NCI-H1092 treated with DMSO at 0.1 percent for 48 hours (cell line): Measurements from ENCODE around the gene ADARB2.

Experiments used
- DNase-seq: peaks from one replicate; lab custom pipeline; 2025; lab: John Stamatoyannopoulos, UW

The ADARB2 gene

DNA sequence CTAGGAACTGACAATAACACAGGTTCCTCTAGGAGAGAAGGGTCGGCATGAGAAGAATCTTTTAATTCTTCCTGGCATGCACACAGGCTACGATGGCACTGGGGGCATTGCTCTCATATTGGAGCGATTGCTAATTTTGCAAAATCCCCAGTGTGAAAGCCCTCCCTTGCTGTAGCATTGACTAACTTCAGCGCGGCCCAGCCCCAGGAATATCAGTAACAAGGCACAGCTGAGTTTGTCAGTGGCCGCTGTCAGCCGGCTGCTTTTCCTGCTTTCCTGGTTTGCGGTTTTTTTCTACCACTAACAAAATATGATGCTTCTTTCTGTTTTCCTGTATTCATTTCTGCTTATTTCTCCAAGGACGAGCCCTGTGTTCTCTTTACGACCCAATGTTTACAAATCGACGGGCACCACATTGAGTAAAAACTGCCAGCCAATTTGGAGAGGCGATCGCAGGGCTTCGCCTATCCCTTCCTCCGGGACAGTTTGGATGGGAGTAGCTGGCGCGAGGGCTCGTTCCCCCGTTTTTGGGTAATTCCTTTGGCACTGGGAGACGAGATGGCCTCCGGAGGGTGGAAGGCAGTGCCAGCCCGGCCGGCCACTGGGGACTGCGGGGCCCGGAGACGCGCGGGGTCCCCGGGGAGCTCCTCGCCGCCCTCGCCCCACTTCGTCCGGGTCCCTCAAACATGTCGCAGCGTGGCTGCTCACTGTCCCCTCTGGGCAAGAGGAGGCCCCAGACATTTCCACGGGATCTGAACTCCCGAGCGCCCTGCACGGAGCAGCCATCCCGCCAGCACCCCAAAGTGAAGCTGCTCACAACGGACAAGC is 967 bp downstream of the ADARB2 start:
- DNase-seq: peak; percentile 58

DNA sequence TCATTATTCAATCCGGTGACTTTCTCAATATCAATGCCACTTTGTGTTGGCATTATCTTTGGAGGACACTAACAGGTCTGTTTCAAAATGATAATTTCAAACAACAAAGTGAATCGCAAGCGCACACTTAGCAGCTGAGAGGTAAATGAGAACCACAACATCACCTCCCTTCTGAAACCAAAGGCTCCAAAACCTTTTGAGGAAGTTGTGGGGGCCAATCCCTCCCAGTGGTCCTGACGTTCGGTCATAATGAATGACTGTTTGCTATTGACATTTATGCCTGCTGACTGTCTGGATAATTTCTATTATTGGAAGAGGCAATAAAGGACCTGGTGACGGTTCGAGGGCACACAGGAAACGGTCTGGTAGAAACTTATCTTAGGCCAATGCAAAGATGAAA is 1.8 kb downstream of the ADARB2 start:
- DNase-seq: peak; percentile 34

DNA sequence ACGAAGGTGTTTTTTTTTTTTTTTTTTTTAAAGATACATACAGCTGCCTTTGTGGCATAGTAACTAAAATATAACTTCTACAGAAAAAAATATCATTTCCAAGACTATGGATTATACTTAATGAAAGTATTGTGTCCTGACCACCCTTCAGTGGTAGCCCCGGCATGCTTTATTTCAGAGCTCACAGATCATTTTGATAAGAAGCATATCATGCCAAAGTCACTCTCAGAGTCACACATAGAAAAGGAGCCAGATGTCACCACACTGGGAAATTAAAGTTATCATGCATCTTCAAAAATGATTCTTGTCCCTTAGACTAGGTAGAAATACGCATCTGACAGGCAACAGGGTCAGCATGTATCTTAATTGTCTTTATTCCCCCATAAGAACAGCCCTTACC is 3.0 kb downstream of the ADARB2 start:
- DNase-seq: peak; percentile 28

- DNase-seq: peak; percentile 18
Measured at GRCh38 chr10:1733720-1734119, 3.6 kb downstream of the ADARB2 start.

GRCh38 chr10:1732564-1732996 is 4.7 kb downstream of the ADARB2 start:
- peak; percentile 66 for DNase-seq

- DNase-seq: peak; percentile 66
Measured at GRCh38 chr10:1731592-1731991, 5.7 kb downstream of the ADARB2 start.

DNA sequence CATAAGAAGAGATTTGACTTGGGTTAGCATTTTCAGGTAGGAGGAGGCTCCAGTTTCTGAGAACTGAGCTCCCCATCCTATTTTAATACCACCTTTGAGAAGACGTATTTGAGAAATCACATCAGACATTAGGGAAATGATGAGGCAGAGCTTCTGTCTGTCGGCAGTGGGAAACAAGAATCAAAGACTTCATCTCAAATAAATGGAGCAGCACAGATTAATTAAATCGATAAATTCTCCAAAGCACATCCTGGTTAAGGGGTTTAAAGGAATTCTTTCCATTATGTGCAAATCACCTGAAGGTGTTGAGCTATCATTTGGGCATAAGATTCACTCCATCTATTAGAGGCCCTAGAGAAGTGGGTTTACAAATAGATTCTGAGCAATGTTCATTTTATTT is 7.6 kb downstream of the ADARB2 start:
- DNase-seq: peak; percentile 22

GRCh38 chr10:1726861-1727260 is 10.5 kb downstream of the ADARB2 start:
- no peak for DNase-seq

- no peak for DNase-seq
Measured at GRCh38 chr10:1724921-1725488, 12.3 kb downstream of the ADARB2 start.

GRCh38 chr10:1716839-1717238 is 20.5 kb downstream of the ADARB2 start:
- no peak for DNase-seq

DNA sequence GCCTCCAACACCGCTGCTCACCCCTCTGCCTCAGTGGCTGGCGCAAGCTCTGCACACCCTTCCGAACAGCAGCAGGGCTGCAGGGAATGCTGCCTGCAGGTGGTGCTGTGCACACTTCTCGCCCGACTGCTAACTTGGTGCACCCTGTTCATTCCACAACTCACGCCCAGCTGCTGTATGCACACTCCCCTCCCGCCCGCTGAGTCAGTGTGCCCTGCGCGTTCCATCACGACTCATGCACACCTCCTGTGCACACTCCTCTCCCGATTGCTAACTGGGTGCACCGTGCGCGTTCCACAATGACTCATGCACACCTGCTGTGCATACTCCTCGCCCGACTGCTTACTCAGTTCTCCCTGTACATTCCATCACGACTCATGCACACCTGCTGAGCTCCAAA is 21.5 kb downstream of the ADARB2 start:
- no peak for DNase-seq

DNA sequence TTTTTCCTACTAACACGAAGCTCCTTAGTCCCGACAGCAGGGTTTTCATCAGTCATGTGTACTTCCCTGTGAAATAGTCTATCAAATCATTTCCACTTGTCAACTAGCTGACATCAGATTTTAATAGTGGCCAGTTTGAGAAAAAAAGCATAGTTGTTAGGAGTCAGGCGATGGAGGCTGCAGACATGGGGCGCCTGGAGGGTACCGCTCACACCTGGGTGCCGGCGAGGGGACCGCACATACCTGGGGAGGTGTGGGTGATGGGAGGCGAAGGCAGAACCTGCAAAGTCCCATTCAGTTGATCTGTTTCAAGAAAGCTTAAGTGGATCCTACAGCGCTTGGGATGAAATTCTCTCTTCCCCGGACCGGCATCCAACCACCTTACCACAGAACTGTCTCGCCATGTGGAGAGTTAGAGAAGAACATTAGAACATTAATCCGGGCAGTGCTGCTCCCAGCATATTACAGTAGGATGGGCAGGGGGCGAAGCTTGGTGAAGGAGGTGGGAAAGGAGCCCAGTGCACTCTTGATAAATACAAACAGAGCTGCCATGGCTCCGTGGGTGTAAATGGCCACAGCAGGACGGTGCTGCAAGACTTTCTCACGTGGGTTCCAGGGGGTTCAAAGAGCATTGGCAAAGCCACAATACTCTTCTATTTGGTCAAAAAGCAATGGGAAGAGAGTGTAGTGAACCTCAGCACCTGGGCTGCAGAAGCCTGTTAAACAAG is 24.2 kb downstream of the ADARB2 start:
- DNase-seq: no peak

DNA sequence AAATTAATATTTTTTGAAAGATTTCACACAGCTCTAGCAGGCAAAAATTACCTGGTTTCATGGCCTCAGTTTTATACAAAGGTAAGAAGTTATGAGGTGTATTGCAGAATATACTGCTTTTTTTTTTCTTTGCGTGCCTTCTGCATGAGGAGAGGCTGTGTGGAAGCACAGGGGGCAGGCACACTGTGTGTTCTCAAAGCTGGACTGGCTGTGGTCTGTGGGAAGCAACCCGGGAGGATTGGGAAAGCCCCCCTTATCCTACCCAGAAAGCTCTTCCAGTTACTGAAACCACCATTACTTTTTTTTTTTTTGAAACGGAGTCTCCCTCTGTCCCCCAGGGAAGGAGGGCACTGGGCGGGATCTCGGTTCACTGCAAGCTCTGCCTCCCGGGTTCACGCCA is 25.0 kb downstream of the ADARB2 start:
- DNase-seq: no peak

- DNase-seq: no peak
Measured at GRCh38 chr10:1709161-1709560, 28.2 kb downstream of the ADARB2 start.

DNA sequence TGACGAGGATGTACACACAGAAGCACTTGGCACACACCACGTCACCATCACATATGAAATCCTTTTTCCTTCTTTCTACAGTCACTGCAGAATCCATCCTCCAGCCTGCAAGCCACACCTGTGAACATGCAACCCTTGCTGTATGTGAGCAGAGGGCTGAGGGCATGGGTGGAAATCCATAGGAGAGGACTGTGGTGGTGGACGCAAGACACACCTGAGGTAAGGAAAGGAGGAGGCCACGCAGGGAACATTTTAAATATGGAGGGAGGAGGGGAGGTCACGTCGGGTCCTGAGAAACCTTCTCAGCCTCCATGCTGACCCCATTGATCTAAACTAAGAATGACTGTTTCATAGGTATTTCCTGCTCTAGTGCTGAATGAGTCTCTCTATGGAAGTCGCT is 28.6 kb downstream of the ADARB2 start:
- no peak for DNase-seq

GRCh38 chr10:1706711-1707110 is 30.6 kb downstream of the ADARB2 start:
- no peak for DNase-seq

- DNase-seq: no peak
Measured at GRCh38 chr10:1706256-1706655, 31.1 kb downstream of the ADARB2 start.

GRCh38 chr10:1698185-1698584 is 39.1 kb downstream of the ADARB2 start:
- DNase-seq: no peak

GRCh38 chr10:1696106-1696505 is 41.2 kb downstream of the ADARB2 start:
- DNase-seq: no peak

GRCh38 chr10:1690086-1690485 is 47.2 kb downstream of the ADARB2 start:
- no peak for DNase-seq

- DNase-seq: no peak
Measured at GRCh38 chr10:1688531-1688930, 48.8 kb downstream of the ADARB2 start.

- DNase-seq: no peak
Measured at GRCh38 chr10:1687623-1688150, 49.6 kb downstream of the ADARB2 start.

DNA sequence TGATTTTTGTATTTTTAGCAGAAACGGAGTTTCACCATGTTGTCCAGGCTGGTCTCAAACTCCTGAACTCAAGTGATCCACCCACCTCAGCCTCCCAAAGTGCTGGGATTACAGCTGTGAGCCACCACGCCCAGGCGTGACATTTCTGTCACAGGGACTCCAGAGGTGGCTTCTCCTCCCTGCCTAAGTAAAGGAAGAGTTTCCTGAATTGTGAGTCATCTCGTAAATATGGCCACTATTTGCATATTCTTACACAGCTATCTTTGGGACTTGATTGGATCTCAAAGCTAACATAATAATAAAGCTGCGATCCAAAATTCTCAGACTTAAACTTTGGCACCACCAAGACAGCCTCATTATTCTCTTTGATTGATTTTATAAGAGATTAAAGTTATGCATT is 50.1 kb downstream of the ADARB2 start:
- no peak for DNase-seq
